Testis (tissue), 2 donors: Measurements from ENCODE around the gene CD55.

ENCODE experiments used
- CTCF ChIP-seq, 3 experiments: fragments of 450-650 bp in 2 of 3; fragments of 200-600 bp in 1 of 3; sonication (generic) in 1 of 3; IDR thresholded peaks; one replicate each; pipeline ENCODE4 v1.5.1; 2016 to 2019; ENCODE audit warnings: antibody characterized with exemption in 3 of 3, mild to moderate bottlenecking in 2 of 3, moderate library complexity in 1 of 3
- POLR2A ChIP-seq: fragments of 450-650 bp; IDR thresholded peaks from one replicate; pipeline ENCODE4 v1.6.1; 2017; ENCODE audit warnings: antibody characterized with exemption, mild to moderate bottlenecking, moderate library complexity

- no peak for TF ChIP-seq CTCF (IDR thresholded peaks at IDR 0.05)
- no peak for TF ChIP-seq POLR2A
These were observed 25.0 kb downstream of the CD55 start for GRCh38 chr1:207346513-207346912.
